Measurements from ENCODE around the gene NSUN7.
"Not testable (repeated sequence)": the region's sequence is repeated elsewhere in the genome, so short reads cannot be mapped to it uniquely, and the experiment has no call there.

NSUN7 gene, protein sequence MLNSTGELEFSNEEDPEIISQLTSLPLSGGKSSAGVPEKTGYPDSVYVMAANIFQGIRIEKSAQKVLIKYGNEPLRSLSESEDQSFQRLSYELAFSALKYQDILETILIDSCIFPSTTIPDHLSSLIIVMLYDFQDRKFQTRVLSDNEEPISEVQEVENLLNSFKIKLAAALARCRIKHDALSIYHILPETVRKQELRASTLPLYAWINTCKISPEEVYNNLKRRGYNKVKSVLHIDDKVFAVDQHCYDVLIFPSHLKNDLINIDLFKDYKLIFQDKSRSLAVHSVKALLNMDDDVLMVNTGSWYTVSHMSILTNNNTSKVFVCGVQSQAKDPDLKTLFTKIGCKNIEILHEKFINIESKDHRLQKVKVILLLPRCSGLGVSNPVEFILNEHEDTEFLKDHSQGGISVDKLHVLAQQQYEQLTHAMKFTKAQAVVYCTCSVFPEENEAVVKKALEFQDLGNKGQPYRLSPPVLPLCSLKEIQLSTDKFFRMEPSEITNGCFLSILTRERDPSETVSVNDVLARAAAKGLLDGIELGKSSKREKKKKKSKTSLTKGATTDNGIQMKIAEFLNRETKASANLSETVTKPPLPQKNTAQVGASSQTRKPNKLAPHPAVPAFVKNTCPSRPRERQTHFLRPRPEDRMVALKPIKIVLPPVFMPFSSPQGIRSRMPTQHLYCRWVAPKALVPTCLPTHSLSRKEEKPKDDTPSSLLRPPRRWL

DNA sequence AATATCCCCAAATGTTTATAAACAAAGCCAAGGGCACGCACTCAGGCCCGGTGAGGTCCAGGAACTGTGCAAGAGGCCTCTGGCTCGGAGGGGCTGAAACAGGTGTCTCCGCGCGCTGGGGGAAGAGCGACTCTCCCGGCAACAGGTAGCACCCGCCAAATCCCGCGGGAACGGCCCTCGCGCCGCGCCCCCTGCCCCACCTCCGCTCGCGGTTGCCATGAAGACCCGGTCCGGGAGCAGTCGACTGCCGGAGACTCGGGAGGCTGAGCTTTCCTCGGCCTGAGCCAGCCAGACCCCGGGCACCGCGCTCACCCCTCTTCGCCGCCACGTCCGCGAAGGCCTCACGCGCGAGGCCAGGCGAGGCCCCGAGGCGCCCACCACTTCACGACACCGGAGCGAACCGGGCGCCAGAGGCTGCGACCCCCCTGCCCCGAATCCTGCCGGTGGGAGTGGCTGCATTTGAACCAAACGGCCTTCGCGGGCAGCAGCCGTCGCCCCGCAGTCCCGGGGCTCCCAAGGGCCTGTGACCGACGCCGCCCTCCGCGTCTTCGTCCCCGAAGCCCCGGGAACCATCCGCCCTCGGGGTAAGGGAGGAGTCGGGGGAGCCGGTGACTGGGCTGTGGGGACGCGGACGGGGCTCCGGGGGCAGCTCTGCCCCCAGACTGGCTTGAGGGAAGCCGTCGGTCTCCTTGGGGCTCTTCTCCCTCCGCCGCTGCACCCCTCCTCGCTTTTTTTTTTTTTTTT is at the start of gene NSUN7:
TSS of gene NSUN7 (plus strand) at position 239 of the 744 bp plus-strand sequence. CDS start 739 bp downstream, outside the sequence.
- DNase-seq: peak; percentile 8

DNA sequence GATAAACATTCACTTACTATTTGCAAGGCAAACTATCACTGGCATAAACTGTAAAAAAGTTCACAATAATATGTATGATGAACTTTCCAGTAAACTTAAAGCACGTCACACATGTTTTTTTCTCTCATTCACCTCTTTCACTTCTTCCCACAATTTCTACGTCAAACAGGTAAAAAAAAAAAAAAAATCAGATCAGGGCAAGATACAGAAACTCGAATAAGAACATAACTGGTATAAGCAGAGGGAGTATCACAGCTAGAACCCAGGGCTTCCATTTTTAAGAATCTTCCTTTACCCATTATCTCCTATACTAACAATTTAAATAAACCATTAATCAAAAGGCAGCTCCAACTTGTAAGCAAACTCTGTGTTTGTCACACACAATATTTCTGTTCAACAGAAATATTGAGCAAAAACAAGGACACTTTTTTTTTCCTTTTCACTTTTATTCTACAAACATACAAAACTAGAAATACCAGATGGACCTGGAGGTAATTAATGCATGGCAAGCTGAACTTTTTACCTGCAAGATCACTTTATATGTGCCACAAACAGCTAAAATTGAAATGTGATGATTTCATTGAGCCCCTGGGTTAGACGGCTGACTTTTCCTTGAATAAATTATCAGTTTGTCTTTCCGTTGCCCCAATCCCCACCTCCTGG is 47.5 kb upstream of the NSUN7 start:
- no peak for DNase-seq

DNA sequence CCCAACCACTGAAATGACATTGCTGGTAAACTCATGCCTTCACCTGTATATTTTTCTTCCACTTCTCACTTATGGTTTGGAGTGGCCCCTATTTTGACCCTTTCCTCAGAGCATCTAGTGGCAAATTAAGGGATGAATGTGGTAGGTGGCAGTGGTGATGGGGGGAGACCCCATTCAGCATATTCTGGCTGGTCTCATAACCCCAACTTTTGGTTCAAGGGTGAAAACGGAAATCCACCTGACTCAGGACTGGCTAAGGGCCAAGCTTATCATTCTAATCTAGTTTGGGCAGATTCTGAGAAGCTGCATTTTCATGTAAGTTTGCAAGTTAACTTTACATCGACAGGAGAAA is 47.0 kb upstream of the NSUN7 start:
- no peak for DNase-seq

DNA sequence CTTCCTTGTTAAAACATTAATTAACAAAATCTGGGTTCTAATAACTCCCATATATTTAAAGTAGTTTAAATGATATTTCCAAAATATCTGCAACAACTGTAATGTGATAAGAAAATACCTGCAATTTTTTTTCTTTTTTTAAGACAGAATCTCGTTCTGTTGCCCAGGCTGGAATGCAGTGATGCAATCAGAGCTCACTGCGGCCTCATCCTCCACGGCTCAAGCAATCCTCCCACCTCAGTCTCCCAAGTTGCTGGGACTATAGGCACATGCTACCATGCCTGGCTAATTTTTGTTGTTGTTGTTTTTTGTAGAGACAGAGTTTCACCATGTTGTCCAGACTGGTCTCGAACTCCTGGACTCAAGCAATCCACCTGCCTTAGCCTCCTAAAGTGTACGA is 45.7 kb upstream of the NSUN7 start:
- DNase-seq: no peak

- DNase-seq: no peak
These were observed 39.1 kb upstream of the NSUN7 start for GRCh38 chr4:40710484-40711254.

GRCh38 chr4:40713001-40713400 is 36.8 kb upstream of the NSUN7 start:
- not testable (repeated sequence) for DNase-seq

- no peak for DNase-seq
These were observed 36.0 kb upstream of the NSUN7 start for GRCh38 chr4:40713798-40714197.

- DNase-seq: no peak
These were observed 31.2 kb upstream of the NSUN7 start for GRCh38 chr4:40718586-40718985.

DNA sequence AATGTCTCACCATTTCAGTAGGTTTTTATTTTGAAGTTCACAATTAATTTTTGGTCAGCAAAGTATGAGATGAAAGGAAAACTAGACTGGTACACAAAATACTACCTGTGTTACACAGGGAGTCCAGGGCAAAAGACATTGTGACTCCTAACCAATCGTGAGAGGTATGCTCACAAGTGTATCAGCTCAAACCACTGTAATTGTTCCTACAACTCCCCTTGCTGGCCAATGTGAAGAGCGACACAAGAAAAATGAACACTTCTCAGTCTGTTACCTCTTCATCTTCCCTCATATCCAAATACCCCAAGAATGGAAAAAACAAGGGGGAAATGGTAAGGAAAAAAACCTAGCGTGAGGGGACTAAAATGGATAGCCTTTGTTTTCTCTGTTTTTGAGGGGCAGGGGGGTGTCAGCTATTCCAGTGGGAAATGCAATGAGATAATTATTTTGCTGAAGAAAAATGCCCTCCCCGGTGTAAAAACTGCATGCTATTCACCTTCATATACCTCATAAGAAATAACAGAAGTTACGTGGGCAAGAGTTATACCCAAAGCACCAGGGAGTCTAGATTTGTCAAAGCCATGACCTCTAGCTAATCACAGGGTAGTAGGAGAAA is 30.6 kb upstream of the NSUN7 start:
- DNase-seq: no peak

DNA sequence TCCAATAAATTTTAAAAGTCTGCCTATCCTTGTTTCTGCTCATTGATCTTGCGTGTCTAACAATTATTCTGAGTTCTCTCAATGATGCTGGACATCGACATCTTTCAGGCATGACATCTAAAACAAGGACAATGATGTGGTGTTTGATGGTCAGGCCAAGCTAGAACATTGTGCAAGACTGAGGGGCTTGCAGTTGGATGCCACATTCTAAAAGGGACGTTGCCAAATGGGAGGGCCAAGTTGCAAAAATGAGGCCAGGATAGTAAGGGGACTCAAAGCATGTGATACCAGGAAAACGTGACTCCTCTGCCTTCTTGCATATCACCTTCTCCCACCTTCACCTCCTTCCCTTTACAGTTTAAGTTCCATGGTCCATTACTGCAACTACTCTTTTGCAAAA is 29.4 kb upstream of the NSUN7 start:
- no peak for DNase-seq

- DNase-seq: no peak
These were observed 28.8 kb upstream of the NSUN7 start for GRCh38 chr4:40720916-40721315.

- DNase-seq: no peak
These were observed 28.0 kb upstream of the NSUN7 start for GRCh38 chr4:40721730-40722171.

DNA sequence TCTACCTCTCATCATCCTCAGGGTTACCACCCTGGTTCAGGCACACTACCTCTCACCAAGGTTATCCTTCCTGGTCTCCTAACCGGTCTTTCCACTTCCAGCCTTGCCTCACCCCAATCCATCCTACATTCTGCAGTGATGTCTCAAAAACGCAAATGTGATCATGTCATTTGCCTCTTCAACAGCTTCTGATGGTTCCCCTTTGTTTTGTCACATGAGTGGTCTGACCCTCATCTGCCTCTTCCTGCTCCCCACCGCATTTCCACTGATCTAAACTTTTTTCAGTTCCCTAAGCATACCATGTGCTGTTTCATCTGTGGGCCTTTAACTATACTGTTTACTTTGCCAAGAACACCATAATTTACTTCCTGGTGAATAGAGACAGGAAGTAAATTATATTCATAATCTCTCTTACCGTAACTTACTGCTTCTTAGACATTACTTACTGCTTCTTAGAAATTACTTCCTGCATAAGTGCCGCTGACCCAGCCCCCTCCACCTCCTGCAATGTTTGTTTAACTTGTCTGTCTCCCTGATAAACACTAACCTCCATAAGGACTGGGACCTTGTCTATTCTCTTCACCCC is 27.1 kb upstream of the NSUN7 start:
- no peak for DNase-seq

DNA sequence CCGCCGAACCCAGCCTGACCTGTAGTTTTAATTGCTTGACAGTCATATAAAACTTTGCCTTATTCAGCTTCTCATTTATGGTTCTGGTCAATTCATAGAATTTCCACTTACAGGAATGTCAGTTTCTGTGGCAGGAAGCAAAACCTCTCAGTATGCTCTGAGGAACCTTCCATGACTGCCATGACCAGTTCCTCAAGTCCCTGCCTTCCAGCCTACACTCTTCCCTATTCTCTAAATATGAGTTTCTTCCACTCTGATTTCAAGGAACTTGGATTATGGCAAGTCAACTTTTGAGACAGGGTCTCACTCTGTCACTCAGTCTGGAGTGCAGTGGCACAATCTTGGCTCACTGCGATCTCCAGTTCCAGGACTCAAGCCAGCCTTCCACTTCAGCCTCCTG is 26.0 kb upstream of the NSUN7 start:
- DNase-seq: no peak

- DNase-seq: no peak
These were observed 21.4 kb upstream of the NSUN7 start for GRCh38 chr4:40728333-40728732.

- DNase-seq: no peak
These were observed 20.2 kb upstream of the NSUN7 start for GRCh38 chr4:40729555-40729954.

- no peak for DNase-seq
These were observed 19.6 kb upstream of the NSUN7 start for GRCh38 chr4:40730091-40730679.

- DNase-seq: no peak
These were observed 18.4 kb upstream of the NSUN7 start for GRCh38 chr4:40731361-40731760.

GRCh38 chr4:40731792-40732245 is 17.9 kb upstream of the NSUN7 start:
- DNase-seq: no peak

DNA sequence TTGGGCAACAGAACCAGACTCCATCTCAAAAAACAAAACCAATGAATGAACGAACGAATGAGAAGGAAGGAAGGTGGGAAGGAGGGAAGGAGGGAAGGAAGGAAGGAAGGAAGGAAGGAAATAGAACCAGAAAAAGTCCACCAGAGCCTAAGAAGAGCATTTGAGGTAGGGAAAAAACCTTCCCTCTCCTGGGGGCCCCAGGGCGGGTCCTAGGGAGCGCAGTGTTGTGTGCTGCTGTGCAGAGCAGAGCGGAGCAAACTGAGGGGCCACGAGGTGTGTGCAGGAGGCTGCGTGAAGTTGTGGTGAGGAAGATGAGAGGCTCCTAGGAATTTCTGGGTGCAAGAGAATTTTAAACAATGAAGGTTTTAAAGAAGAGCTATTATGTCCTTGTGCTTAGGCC is 16.0 kb upstream of the NSUN7 start:
- no peak for DNase-seq

DNA sequence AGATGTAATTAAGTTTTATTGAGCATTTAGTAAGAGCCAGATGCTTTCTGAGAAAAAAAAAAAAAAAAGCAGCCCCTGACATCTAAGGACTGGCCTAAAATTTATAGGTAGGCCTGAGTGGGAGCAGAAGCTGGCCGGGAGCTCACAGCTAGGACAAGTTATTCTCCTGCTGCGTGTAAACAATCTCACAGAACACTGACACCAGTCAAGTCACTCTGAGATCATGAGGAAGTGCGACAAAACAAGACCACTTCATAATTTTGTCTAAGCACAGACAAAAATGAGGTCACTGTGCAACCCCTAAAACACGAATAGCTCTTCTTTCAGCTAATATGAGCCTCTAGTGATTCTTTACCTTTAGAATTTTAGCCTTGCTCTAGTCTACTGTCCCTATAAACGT is 15.3 kb upstream of the NSUN7 start:
- no peak for DNase-seq
